SK-N-SH (cell line): ENCODE results near the gene AUTS2. TPM values are rescaled to one million over a fixed set of nuclear protein-coding genes. Genes with fewer than 3 reads are reported as not detected.

ENCODE experiments used
- CTCF ChIA-PET: fragments of 300-600, 350-600 bp; formaldehyde crosslinking; extraction: SDS; loops from one replicate; lab custom pipeline; 2021; lab: Yijun Ruan, JAX
- POLR2A ChIA-PET: fragments of 350-600 bp; sonication (Branson Sonifier 250); formaldehyde crosslinking; extraction: SDS; loops from one replicate; lab custom pipeline; 2020; ENCODE audit warnings: antibody characterized with exemption, inconsistent platforms; lab: Yijun Ruan, JAX
- DNase-seq: peaks from one replicate; pipeline ENCODE4 v3.0.0; 2012
- H2AFZ ChIP-seq: fragments of 200-600 bp; sonication (generic); 2 replicates; pipeline ENCODE4 v1.8.1; 2016; ENCODE audit warnings: antibody characterized with exemption, mild to moderate bottlenecking, low read depth
- H3F3A ChIP-seq: fragments of 200-600 bp; sonication (generic); replicated peaks from 2 replicates; pipeline ENCODE3; 2016; ENCODE audit warnings: antibody characterized with exemption, mild to moderate bottlenecking; ENCODE audit not compliant: insufficient read depth
- H3K27ac ChIP-seq, 2 experiments: fragments of 200-500 bp in 1 of 2; fragments of 200-600 bp in 1 of 2; sonication (Bioruptor generic) in 1 of 2; sonication (generic), shearing (Covaris generic) in 1 of 2; 2 replicates each; pipeline versions ENCODE4 v1.5.1 to v1.6.1; 2014 to 2016; ENCODE audit warnings: low read depth in 2 of 2, inconsistent platforms in 1 of 2, low read length in 1 of 2, mild to moderate bottlenecking in 1 of 2, mixed read lengths in 1 of 2
- H3K27me3 ChIP-seq: fragments of 200-600 bp; sonication (generic), shearing (Covaris generic); 2 replicates; pipeline ENCODE4 v1.6.1; 2016; ENCODE audit warnings: mixed run types; ENCODE audit not compliant: insufficient read depth
- H3K36me3 ChIP-seq, 2 experiments: fragments of 200-500 bp in 1 of 2; fragments of 200-600 bp in 1 of 2; sonication (Bioruptor generic) in 1 of 2; sonication (generic) in 1 of 2; replicated peaks in 1 of 2; 2 replicates each; pipeline versions ENCODE3 to v1.5.1; 2014 to 2016; ENCODE audit warnings: low read length in 1 of 2, mild to moderate bottlenecking in 1 of 2; ENCODE audit not compliant: insufficient read depth in 2 of 2, control insufficient read depth in 1 of 2
- H3K4me1 ChIP-seq, 2 experiments: fragments of 200-500 bp in 1 of 2; fragments of 200-600 bp in 1 of 2; sonication (Bioruptor generic) in 1 of 2; sonication (generic), shearing (Covaris generic) in 1 of 2; 2 replicates each; pipeline versions ENCODE4 v1.5.1 to v1.6.1; 2014 to 2016; ENCODE audit warnings: low read depth in 1 of 2, low read length in 1 of 2, mixed run types in 1 of 2; ENCODE audit not compliant: insufficient read depth in 2 of 2, control insufficient read depth in 1 of 2
- H3K4me2 ChIP-seq: fragments of 200-600 bp; sonication (generic), shearing (Covaris generic); 2 replicates; pipeline ENCODE4 v1.6.1; 2017; ENCODE audit warnings: mixed run types
- H3K4me3 ChIP-seq, 2 experiments: fragments of 200-500 bp in 1 of 2; fragments of 200-600 bp in 1 of 2; sonication (Bioruptor generic) in 1 of 2; sonication (generic), shearing (Covaris generic) in 1 of 2; 2 replicates each; pipeline versions ENCODE4 v1.5.1 to v1.8.1; 2014 to 2016; ENCODE audit warnings: low read depth in 2 of 2, inconsistent platforms in 1 of 2, low read length in 1 of 2, mild to moderate bottlenecking in 1 of 2, mixed read lengths in 1 of 2, moderate library complexity in 1 of 2
- H3K79me2 ChIP-seq: fragments of 200-600 bp; sonication (generic); 2 replicates; pipeline ENCODE4 v1.8.1; 2017; ENCODE audit warnings: mild to moderate bottlenecking; ENCODE audit not compliant: insufficient read depth
- H3K9ac ChIP-seq: fragments of 200-600 bp; sonication (generic); 2 replicates; pipeline ENCODE4 v1.6.1; 2017; ENCODE audit warnings: mixed run types
- H3K9me2 ChIP-seq: fragments of 200-600 bp; sonication (generic); 2 replicates; pipeline ENCODE4 v1.6.1; 2017; ENCODE audit warnings: mixed run types
- H3K9me3 ChIP-seq: fragments of 200-600 bp; sonication (generic); 2 replicates; pipeline ENCODE4 v1.6.1; 2017; ENCODE audit warnings: mixed run types, mild to moderate bottlenecking, moderate library complexity
- H4K20me1 ChIP-seq: fragments of 200-600 bp; sonication (generic); 2 replicates; pipeline ENCODE4 v1.6.1; 2017; ENCODE audit warnings: mild to moderate bottlenecking, mixed run types; ENCODE audit not compliant: insufficient read depth
- CHD2 ChIP-seq: fragments of 150-350 bp; IDR thresholded peaks from 2 replicates; pipeline ENCODE4 v1.6.1; 2018; ENCODE audit warnings: low read length; ENCODE audit not compliant: partially characterized antibody
- EZH2phosphoT487 ChIP-seq: fragments of 200-600 bp; sonication (generic); IDR thresholded peaks from 2 replicates; pipeline ENCODE4 v1.6.1; 2017; ENCODE audit warnings: low read depth, mixed run types, mild to moderate bottlenecking, antibody characterized with exemption, moderate library complexity, borderline replicate concordance
- FOSL2 ChIP-seq: IDR thresholded peaks from 2 replicates; pipeline ENCODE4 v1.4.0; 2012; ENCODE audit warnings: low read depth, mild to moderate bottlenecking, moderate library complexity, borderline replicate concordance
- FOXJ3 ChIP-seq: sonication (generic); formaldehyde crosslinking; IDR thresholded peaks from 2 replicates; pipeline ENCODE4 v1.5.1; 2020; ENCODE audit warnings: mild to moderate bottlenecking, missing genetic modification reagents
- JUND ChIP-seq: IDR thresholded peaks from 2 replicates; pipeline ENCODE4 v1.4.0; 2012
- MXI1 ChIP-seq: IDR thresholded peaks from 2 replicates; pipeline ENCODE4 v1.6.1; 2012; ENCODE audit warnings: mild to moderate bottlenecking, low read depth, low read length, improper control_type of control experiment
- NRF1 ChIP-seq: IDR thresholded peaks from 2 replicates; pipeline ENCODE4 v1.6.1; 2012; ENCODE audit warnings: low read depth, mild to moderate bottlenecking, low read length
- RAD21 ChIP-seq: IDR thresholded peaks from 2 replicates; pipeline ENCODE4 v1.6.1; 2012; ENCODE audit warnings: mild to moderate bottlenecking, low read length
- RXRA ChIP-seq: IDR thresholded peaks from 2 replicates; pipeline ENCODE4 v1.4.0; 2012; ENCODE audit warnings: low read depth, mild to moderate bottlenecking, borderline replicate concordance
- SIN3A ChIP-seq: IDR thresholded peaks from 2 replicates; pipeline ENCODE4 v1.6.1; 2012; ENCODE audit warnings: low read depth, mild to moderate bottlenecking, low read length, moderate library complexity, borderline replicate concordance
- TAF1 ChIP-seq: IDR thresholded peaks from 2 replicates; pipeline ENCODE4 v1.6.1; 2012; ENCODE audit warnings: low read depth, mild to moderate bottlenecking, low read length, moderate library complexity, borderline replicate concordance
- TCF12 ChIP-seq: IDR thresholded peaks from 2 replicates; pipeline ENCODE4 v1.4.0; 2012
- WGBS: methylation state at CpG from one replicate; pipeline ENCODE4 v1.1.6; 2017; ENCODE audit warnings: low lambda C conversion rate; 5-methylcytosine and 5-hydroxymethylcytosine counted together
- polyA plus RNA-seq, 3 experiments: library from polyadenylated mRNA; depleted of rRNA; stranded (reverse); fragments of >200 nt; gene quantifications; 2 replicates each; pipeline ENCODE4 v1.2.3, GENCODE V29; 2012
- TF ChIP-seq, protein P1 (sequence below): IDR thresholded peaks from 2 replicates; pipeline ENCODE4; 2012
- TF ChIP-seq, protein P2 (sequence below): fragments of 200-600 bp; sonication (generic); IDR thresholded peaks from 2 replicates; pipeline ENCODE4 v1.6.1; 2017; ENCODE audit warnings: antibody characterized with exemption, mild to moderate bottlenecking, moderate library complexity

Gene AUTS2
- polyA plus RNA-seq, 1 of the 3 experiments (the other 2 are of a cell fraction): 15.6 TPM

DNA sequence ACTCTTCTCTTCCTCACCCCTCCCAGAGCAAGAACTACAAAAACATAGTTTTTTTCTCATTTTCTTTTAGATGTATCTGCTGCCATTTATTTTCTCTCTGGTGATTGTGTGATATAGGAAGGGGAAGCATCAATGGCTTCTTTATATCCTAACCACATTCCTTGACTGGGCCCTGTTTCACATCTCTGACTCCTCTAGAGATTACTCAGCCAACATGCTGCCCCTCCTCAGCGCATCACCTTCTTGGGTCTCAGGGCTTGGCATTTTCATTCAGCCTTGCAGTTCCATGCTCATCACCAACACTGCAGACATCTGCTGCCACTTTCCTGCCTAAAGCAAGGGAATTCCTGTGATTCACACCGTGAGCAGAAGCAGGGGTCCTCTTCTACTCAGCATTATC lies 705.5 kb downstream of the AUTS2 start:
- ChIA-PET CTCF (no interaction called here), POLR2A (no interaction called here)
- Histone ChIP-seq H4K20me1 (no peaks in the 10 kb centered on the region), H3K27me3 (no peaks in the 10 kb centered on the region), H3K9ac (no peak overlapping the region), H3K27ac (no peak overlapping the region), H3K9me2 (no peaks in the 10 kb centered on the region), H3K4me2 (no peak overlapping the region), H2AFZ (no peak overlapping the region), H3K4me1 (peaks cover 0 to 13% of the 10 kb centered on the region in 2 experiments; a peak in 2 of 4 replicates), H3K9me3 (no peaks in the 10 kb centered on the region), H3F3A (no peaks in the 10 kb centered on the region), H3K79me2 (no peaks in the 10 kb centered on the region), H3K36me3 (no peaks in the 10 kb centered on the region), H3K4me3 (no peak overlapping the region)
- 80% methylated on average over 2 of the region's 2 CpGs for WGBS
- peak; percentile 57 for TF ChIP-seq TCF12
- TF ChIP-seq, protein P1, sequence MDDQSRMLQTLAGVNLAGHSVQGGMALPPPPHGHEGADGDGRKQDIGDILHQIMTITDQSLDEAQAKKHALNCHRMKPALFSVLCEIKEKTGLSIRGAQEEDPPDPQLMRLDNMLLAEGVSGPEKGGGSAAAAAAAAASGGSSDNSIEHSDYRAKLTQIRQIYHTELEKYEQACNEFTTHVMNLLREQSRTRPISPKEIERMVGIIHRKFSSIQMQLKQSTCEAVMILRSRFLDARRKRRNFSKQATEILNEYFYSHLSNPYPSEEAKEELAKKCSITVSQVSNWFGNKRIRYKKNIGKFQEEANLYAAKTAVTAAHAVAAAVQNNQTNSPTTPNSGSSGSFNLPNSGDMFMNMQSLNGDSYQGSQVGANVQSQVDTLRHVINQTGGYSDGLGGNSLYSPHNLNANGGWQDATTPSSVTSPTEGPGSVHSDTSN: 0 out of 2 replicates have a peak, but pooled peaks have one; percentile 18
- TF ChIP-seq MXI1: no peak
- TF ChIP-seq JUND: peak; percentile 10; the same call in 1 of the 2 replicates
- TF ChIP-seq FOSL2: peak; percentile 22; the same call in 1 of the 2 replicates
- TF ChIP-seq RAD21: no peak
- DNase-seq: no peak

DNA sequence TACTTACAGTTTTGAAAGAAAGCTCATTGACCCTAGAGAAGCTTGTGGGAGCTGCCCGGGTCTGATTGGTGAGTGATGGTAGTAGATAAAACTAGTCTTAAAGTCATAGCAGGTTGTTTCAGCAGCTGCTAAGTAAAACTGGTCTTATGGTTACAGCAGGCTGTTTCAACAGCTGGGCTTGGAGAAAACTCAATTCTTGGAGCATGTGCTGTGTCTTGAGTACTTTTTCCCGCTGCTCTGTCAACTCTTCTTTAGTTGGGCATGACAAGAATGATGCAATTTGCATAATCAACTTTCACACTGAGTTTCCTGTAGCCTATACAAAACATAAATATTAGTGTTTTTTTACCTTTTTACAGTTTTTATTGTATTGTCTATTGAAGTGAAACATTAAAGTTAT lies 707.9 kb downstream of the AUTS2 start:
- CTCF ChIA-PET: interaction anchor here (0.7 to 1.2 kb wide), 2 partner anchors 9 to 200 kb away, joined by 3 read pairs; no protein-coding TSS in a partner anchor
- H3F3A ChIP-seq: no peaks in the 10 kb centered on the region
- TF ChIP-seq EZH2phosphoT487 (no peak), RXRA (no peak), NRF1 (no peak), SIN3A (no peak), TCF12 (no peak), CHD2 (no peak), JUND (no peak), FOXJ3 (CRISPR knock-in tag) (no peak), TAF1 (no peak)
- TF ChIP-seq, protein P2, sequence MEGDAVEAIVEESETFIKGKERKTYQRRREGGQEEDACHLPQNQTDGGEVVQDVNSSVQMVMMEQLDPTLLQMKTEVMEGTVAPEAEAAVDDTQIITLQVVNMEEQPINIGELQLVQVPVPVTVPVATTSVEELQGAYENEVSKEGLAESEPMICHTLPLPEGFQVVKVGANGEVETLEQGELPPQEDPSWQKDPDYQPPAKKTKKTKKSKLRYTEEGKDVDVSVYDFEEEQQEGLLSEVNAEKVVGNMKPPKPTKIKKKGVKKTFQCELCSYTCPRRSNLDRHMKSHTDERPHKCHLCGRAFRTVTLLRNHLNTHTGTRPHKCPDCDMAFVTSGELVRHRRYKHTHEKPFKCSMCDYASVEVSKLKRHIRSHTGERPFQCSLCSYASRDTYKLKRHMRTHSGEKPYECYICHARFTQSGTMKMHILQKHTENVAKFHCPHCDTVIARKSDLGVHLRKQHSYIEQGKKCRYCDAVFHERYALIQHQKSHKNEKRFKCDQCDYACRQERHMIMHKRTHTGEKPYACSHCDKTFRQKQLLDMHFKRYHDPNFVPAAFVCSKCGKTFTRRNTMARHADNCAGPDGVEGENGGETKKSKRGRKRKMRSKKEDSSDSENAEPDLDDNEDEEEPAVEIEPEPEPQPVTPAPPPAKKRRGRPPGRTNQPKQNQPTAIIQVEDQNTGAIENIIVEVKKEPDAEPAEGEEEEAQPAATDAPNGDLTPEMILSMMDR: no peak
- no peaks in the 10 kb centered on the region for H3K9me2 ChIP-seq
- no peak overlapping the region for H3K27ac ChIP-seq
- no peak overlapping the region for H2AFZ ChIP-seq
- WGBS: 84% methylated on average over 2 of the region's 2 CpGs
- POLR2A ChIA-PET: no interaction called here
- H3K36me3 ChIP-seq: no peaks in the 10 kb centered on the region
- H3K4me3 ChIP-seq: no peak overlapping the region
- peaks cover 0 to 2% of the 10 kb centered on the region in 2 experiments; a peak in 1 of 4 replicates for H3K4me1 ChIP-seq
- H3K9ac ChIP-seq: no peak overlapping the region
- H3K9me3 ChIP-seq: no peaks in the 10 kb centered on the region
- no peaks in the 10 kb centered on the region for H3K79me2 ChIP-seq
- no peaks in the 10 kb centered on the region for H4K20me1 ChIP-seq
- no peak overlapping the region for H3K4me2 ChIP-seq
- no peak for DNase-seq
- H3K27me3 ChIP-seq: no peaks in the 10 kb centered on the region
